IMR-90 (cell line): Measurements from ENCODE around the gene CDX1. TPM values are rescaled to one million over a fixed set of nuclear protein-coding genes. Genes with fewer than 3 reads are reported as not detected.

ENCODE experiments used
- ATAC-seq: fragments of 200-7000 bp; cut with Tn5 transposase; 2 replicates; pipeline ENCODE4 v1.9.1; 2020; ENCODE audit warnings: low read depth, mild to moderate bottlenecking, moderate library complexity
- BruUV-seq: library from RNA; stranded (reverse); fragments of 400-500 nt; replicated peaks from 2 replicates; lab custom pipeline; 2021; lab: Mats Ljungman, UMichigan
- CTCF ChIA-PET: fragments of 300-600 bp; formaldehyde crosslinking; extraction: SDS; loops from one replicate; lab custom pipeline; 2021; ENCODE audit warnings: antibody characterized with exemption; lab: Yijun Ruan, JAX
- POLR2A ChIA-PET: fragments of 300-600 bp; sonication (Branson Sonifier 250); formaldehyde crosslinking; loops from one replicate; lab custom pipeline; 2022; ENCODE audit warnings: antibody characterized with exemption; ENCODE audit not compliant: unreplicated experiment; lab: Charles Lee
- DNase-seq: peaks from one replicate; pipeline ENCODE4 v3.0.0; 2013
- H2AFZ ChIP-seq: replicated peaks from 2 replicates; pipeline ENCODE3; 2013; ENCODE audit warnings: low read length, mild to moderate bottlenecking; ENCODE audit not compliant: poor library complexity
- H2AK5ac ChIP-seq: 2 replicates; pipeline ENCODE4 v1.6.1; 2013; ENCODE audit warnings: low read depth, low read length, inconsistent platforms
- H2AK9ac ChIP-seq: replicated peaks from 2 replicates; pipeline ENCODE3; 2013; ENCODE audit warnings: mild to moderate bottlenecking, low read depth, low read length, moderate library complexity; ENCODE audit not compliant: poor library complexity
- H2BK120ac ChIP-seq: 2 replicates; pipeline ENCODE4 v1.6.1; 2013; ENCODE audit warnings: low read depth, low read length, inconsistent platforms
- H2BK15ac ChIP-seq: 3 replicates; pipeline ENCODE4 v1.6.1; 2013; ENCODE audit warnings: low read depth, low read length, inconsistent platforms
- H2BK20ac ChIP-seq: 2 replicates; pipeline ENCODE4 v1.6.1; 2013; ENCODE audit warnings: low read depth, mild to moderate bottlenecking, inconsistent platforms, low read length, moderate library complexity
- H2BK5ac ChIP-seq: 2 replicates; pipeline ENCODE4 v1.6.1; 2013; ENCODE audit warnings: mild to moderate bottlenecking, low read depth, low read length, inconsistent platforms; ENCODE audit not compliant: poor library complexity, severe bottlenecking
- H3K14ac ChIP-seq: replicated peaks from 2 replicates; pipeline ENCODE4 v1.6.1; 2013; ENCODE audit warnings: low read depth, low read length, inconsistent platforms
- H3K18ac ChIP-seq: 2 replicates; pipeline ENCODE4 v1.6.1; 2013; ENCODE audit warnings: low read depth, low read length, control low read depth
- H3K23ac ChIP-seq: 2 replicates; pipeline ENCODE4 v1.6.1; 2013; ENCODE audit warnings: low read depth, low read length, inconsistent platforms
- H3K27ac ChIP-seq: 2 replicates; pipeline ENCODE4 v1.5.1; 2013; ENCODE audit warnings: mild to moderate bottlenecking, control low read depth, low read length; ENCODE audit not compliant: insufficient read depth
- H3K27me3 ChIP-seq: 2 replicates; pipeline ENCODE4 v1.6.1; 2013; ENCODE audit warnings: low read length; ENCODE audit not compliant: control insufficient read depth, insufficient read depth
- H3K36me3 ChIP-seq: 2 replicates; pipeline ENCODE4 v1.6.1; 2013; ENCODE audit warnings: low read length, mixed read lengths; ENCODE audit not compliant: control insufficient read depth, insufficient read depth
- H3K4ac ChIP-seq: 2 replicates; pipeline ENCODE4 v1.6.1; 2013; ENCODE audit warnings: low read depth, low read length, inconsistent platforms
- H3K4me1 ChIP-seq: 2 replicates; pipeline ENCODE4 v1.6.1; 2013; ENCODE audit warnings: low read length, mixed read lengths; ENCODE audit not compliant: control insufficient read depth, insufficient read depth
- H3K4me2 ChIP-seq: 2 replicates; pipeline ENCODE4 v1.6.1; 2013; ENCODE audit warnings: low read depth, mild to moderate bottlenecking, control low read depth, low read length, moderate library complexity
- H3K4me3 ChIP-seq: 2 replicates; pipeline ENCODE4 v1.5.1; 2013; ENCODE audit warnings: low read depth, mild to moderate bottlenecking, control low read depth, low read length, moderate library complexity; ENCODE audit not compliant: insufficient read depth
- H3K56ac ChIP-seq: 2 replicates; pipeline ENCODE4 v1.6.1; 2013; ENCODE audit warnings: low read length, inconsistent platforms; ENCODE audit not compliant: insufficient read depth; ENCODE audit errors: extremely low read depth
- H3K79me1 ChIP-seq, 2 experiments: 2 replicates each; pipeline ENCODE4 v1.6.1; 2013; ENCODE audit warnings: low read length in 2 of 2, inconsistent platforms in 1 of 2, low read depth in 1 of 2
- H3K9ac ChIP-seq: 2 replicates; pipeline ENCODE4 v1.6.1; 2013; ENCODE audit warnings: low read depth, low read length, control low read depth
- H3K9me1 ChIP-seq: 2 replicates; pipeline ENCODE4 v1.6.1; 2013; ENCODE audit warnings: low read length, inconsistent platforms; ENCODE audit not compliant: insufficient read depth
- H3K9me3 ChIP-seq: 2 replicates; pipeline ENCODE4 v1.6.1; 2013; ENCODE audit warnings: low read length; ENCODE audit not compliant: control insufficient read depth, insufficient read depth
- H4K20me1 ChIP-seq: 2 replicates; pipeline ENCODE4 v1.6.1; 2013; ENCODE audit warnings: low read length, inconsistent platforms; ENCODE audit not compliant: insufficient read depth
- H4K5ac ChIP-seq: 2 replicates; pipeline ENCODE4 v1.6.1; 2013; ENCODE audit warnings: mild to moderate bottlenecking, low read depth, low read length, control low read depth
- H4K8ac ChIP-seq, 2 experiments: 2 replicates each; pipeline ENCODE4 v1.6.1; 2013; ENCODE audit warnings: low read depth in 2 of 2, low read length in 2 of 2, control low read depth in 1 of 2, inconsistent platforms in 1 of 2
- H4K91ac ChIP-seq: 2 replicates; pipeline ENCODE4 v1.6.1; 2013; ENCODE audit warnings: low read depth, low read length, inconsistent platforms; ENCODE audit not compliant: insufficient read depth
- CEBPB ChIP-seq: IDR thresholded peaks from 2 replicates; pipeline ENCODE4 v1.6.1; 2012; ENCODE audit warnings: low read depth, low read length, improper control_type of control experiment
- FOS ChIP-seq: fragments of 150-350 bp; IDR thresholded peaks from 2 replicates; pipeline ENCODE4 v1.6.1; 2016; ENCODE audit warnings: low read depth, low read length
- MAFK ChIP-seq: IDR thresholded peaks from 2 replicates; pipeline ENCODE4 v1.6.1; 2012; ENCODE audit warnings: low read depth, low read length, improper control_type of control experiment
- RAD21 ChIP-seq: IDR thresholded peaks from 2 replicates; pipeline ENCODE4 v1.6.1; 2012; ENCODE audit warnings: low read length, improper control_type of control experiment
- WGBS, 2 experiments: methylation state at CpG; one replicate each; pipeline versions ENCODE4 v1.1.5 to v1.1.7; 2013; ENCODE audit warnings: missing lambda C conversion rate in 2 of 2; ENCODE audit not compliant: insufficient read length in 1 of 2; ENCODE audit errors: extremely low coverage in 2 of 2; 5-methylcytosine and 5-hydroxymethylcytosine counted together
- dilution Hi-C: fragments of 300-500 bp; cut with HindIII; formaldehyde crosslinking; loops from one replicate; pipeline ENCODE4 v1.14.3; 2018; ENCODE audit warnings: low sequenced_read_pairs; ENCODE audit not compliant: unreplicated experiment
- in situ Hi-C: fragments of 300-500 bp; cut with MboI; formaldehyde crosslinking; loops from 3 replicates; pipeline ENCODE4 v1.14.3; 2019; ENCODE audit warnings: low sequenced_read_pairs, inconsistent platforms, mixed read lengths
- intact Hi-C: fragments of 100-400 bp; cut with micrococcal nuclease; formaldehyde crosslinking; loops from 2 replicates; pipeline ENCODE4 v1.10.0; 2022
- polyA plus RNA-seq, 3 experiments: library from polyadenylated mRNA; depleted of rRNA; stranded (reverse); fragments of >200 nt; gene quantifications; 2 replicates each; pipeline ENCODE4 v1.2.3, GENCODE V29; 2012; ENCODE audit warnings: low replicate concordance in 1 of 3
- total RNA-seq: library from RNA; depleted of rRNA; stranded (reverse); fragments of >200 nt; gene quantifications from 2 replicates; pipeline ENCODE4 v1.2.3, GENCODE V29; 2012
- TF ChIP-seq, protein P1 (sequence below): conservative IDR thresholded peaks from 2 replicates; pipeline ENCODE4 v1.5.1; 2012; ENCODE audit warnings: mild to moderate bottlenecking, low read depth, low read length, improper control_type of control experiment

Gene CDX1
- total and polyA plus RNA-seq, 2 of the 4 experiments (the other 2 are of a cell fraction): 0.18 to 0.24 TPM

DNA sequence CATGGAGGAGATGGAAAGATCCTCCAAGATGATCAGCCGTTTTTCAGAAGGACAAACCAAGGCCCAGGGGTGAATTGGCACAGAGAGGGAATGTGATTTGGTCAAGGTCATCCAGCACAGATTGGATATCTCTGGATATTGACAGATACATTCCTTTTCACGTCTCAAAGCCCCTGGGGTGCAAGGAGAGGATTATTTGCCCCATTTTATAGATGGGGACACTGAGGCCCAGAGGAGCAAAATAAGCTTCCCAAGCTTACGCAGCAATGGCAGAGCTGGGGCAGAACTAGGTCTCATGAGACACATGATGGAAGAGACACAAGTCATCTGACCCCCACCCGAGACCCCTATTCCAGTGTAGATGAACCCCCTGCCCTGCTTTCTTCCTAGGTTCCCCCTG is 10.0 kb upstream of the CDX1 start:
- Histone ChIP-seq H3K14ac (peak overlapping the region; percentile 75), H3K4me1 (peaks cover 39% of the 10 kb centered on the region), H4K8ac (peak overlapping the region; percentile 74 to 78), H2BK120ac (peak overlapping the region; percentile 69), H3K36me3 (peaks cover 16% of the 10 kb centered on the region; the same call in 1 of the 2 replicates), H3K9me1 (peaks cover 35% of the 10 kb centered on the region), H4K91ac (peak overlapping the region; percentile 97), H3K4ac (peak overlapping the region; percentile 96), H4K5ac (peak overlapping the region; percentile 69), H3K9ac (peak overlapping the region; percentile 74; the same call in 1 of the 2 replicates), H3K79me1 (peaks cover 2 to 58% of the 10 kb centered on the region in 2 experiments), H2AK9ac (peak overlapping the region; percentile 85), H2AK5ac (peak overlapping the region; percentile 98), H3K9me3 (no peaks in the 10 kb centered on the region), H3K4me2 (peak overlapping the region; percentile 72), H4K20me1 (peaks cover 27% of the 10 kb centered on the region), H3K18ac (peak overlapping the region; percentile 49), H3K23ac (peak overlapping the region; percentile 72), H3K27ac (peak overlapping the region; percentile 80), H3K56ac (peak overlapping the region; percentile 56; the same call in 1 of the 2 replicates), H3K27me3 (no peaks in the 10 kb centered on the region), H2BK15ac (peak overlapping the region; percentile 85; the same call in 2 of the 3 replicates), H3K4me3 (no peak overlapping the region), H2AFZ (peak overlapping the region; percentile 40), H2BK20ac (peak overlapping the region; percentile 28), H2BK5ac (peak overlapping the region; percentile 91)
- intact Hi-C loops (no loop called here), dilution Hi-C loops (no loop called here), in situ Hi-C loops (no loop called here)
- no CpG with 5 or more reads among the region's 4 CpGs for WGBS, 2 experiments
- no peak for TF ChIP-seq MAFK
- no peak for TF ChIP-seq RAD21
- no peak for TF ChIP-seq FOS
- TF ChIP-seq, protein P1, sequence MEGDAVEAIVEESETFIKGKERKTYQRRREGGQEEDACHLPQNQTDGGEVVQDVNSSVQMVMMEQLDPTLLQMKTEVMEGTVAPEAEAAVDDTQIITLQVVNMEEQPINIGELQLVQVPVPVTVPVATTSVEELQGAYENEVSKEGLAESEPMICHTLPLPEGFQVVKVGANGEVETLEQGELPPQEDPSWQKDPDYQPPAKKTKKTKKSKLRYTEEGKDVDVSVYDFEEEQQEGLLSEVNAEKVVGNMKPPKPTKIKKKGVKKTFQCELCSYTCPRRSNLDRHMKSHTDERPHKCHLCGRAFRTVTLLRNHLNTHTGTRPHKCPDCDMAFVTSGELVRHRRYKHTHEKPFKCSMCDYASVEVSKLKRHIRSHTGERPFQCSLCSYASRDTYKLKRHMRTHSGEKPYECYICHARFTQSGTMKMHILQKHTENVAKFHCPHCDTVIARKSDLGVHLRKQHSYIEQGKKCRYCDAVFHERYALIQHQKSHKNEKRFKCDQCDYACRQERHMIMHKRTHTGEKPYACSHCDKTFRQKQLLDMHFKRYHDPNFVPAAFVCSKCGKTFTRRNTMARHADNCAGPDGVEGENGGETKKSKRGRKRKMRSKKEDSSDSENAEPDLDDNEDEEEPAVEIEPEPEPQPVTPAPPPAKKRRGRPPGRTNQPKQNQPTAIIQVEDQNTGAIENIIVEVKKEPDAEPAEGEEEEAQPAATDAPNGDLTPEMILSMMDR: no peak
- TF ChIP-seq CEBPB: no peak
- ChIA-PET POLR2A (no interaction called here), CTCF (no interaction called here)
- no peak for DNase-seq
- no peak for ATAC-seq
- BruUV-seq: no TSS peak
